Measurements from ENCODE around the gene PPP2R5C.

The PPP2R5C gene

GRCh38 chr14:101961746-101962502, 200.4 kb downstream of the PPP2R5C start:
- no peak for DNase-seq
- H3K79me1 ChIP-seq (ENCODE audit: low read length) = peaks cover 7% of the 10 kb centered on the region
- no peak overlapping the region for H2AFZ ChIP-seq (ENCODE audit: insufficient read depth, low read length, poor library complexity)
- peaks cover 3 to 15% of the 10 kb centered on the region in 2 experiments for H3K4me1 ChIP-seq (ENCODE audit: control insufficient read depth in 1 of 2, insufficient read depth in 2 of 2, low read length in 2 of 2)
- H3K4ac ChIP-seq (ENCODE audit: low read depth, low read length) = no peak overlapping the region
- peak overlapping the region; percentile 27 for H2AK5ac ChIP-seq (ENCODE audit: low read length)
- H4K12ac ChIP-seq (ENCODE audit: low read depth, low read length) = no peak overlapping the region
- H2BK120ac ChIP-seq (ENCODE audit: insufficient read depth, low read length, poor library complexity) = no peak overlapping the region
- H3K27me3 ChIP-seq (ENCODE audit: insufficient read depth, low read length) = no peaks in the 10 kb centered on the region
- no peak overlapping the region for H3K14ac ChIP-seq (ENCODE audit: low read length)
- H3K9ac ChIP-seq (ENCODE audit: low read length) = no peak overlapping the region
- peak overlapping the region; percentile 28 for H2BK5ac ChIP-seq (ENCODE audit: low read depth, low read length, poor library complexity)
- H3K27ac ChIP-seq (ENCODE audit: low read depth, low read length) = peak overlapping the region; percentile 32
- H3K79me2 ChIP-seq (ENCODE audit: control insufficient read depth, insufficient read depth, low read length, poor library complexity) = peaks cover 11% of the 10 kb centered on the region
- no peak overlapping the region for H4K8ac ChIP-seq (ENCODE audit: low read depth, low read length)
- H4K91ac ChIP-seq (ENCODE audit: low read depth, low read length) = peak overlapping the region; percentile 8
- H3K9me3 ChIP-seq (ENCODE audit: insufficient read depth, low read depth, low read length) = no peaks in the 10 kb centered on the region
- H3K4me3 ChIP-seq (ENCODE audit: low read depth, low read length) = no peak overlapping the region
- no CpG with 5 or more reads among the region's 9 CpGs for WGBS (ENCODE audit: extremely low coverage, insufficient coverage, insufficient read length)
- no peaks in the 10 kb centered on the region for H3K36me3 ChIP-seq (ENCODE audit: control insufficient read depth in 1 of 2, insufficient read depth in 2 of 2, low read length in 2 of 2)
- no peak overlapping the region for H3K23ac ChIP-seq (ENCODE audit: low read length)
- no peak overlapping the region for H3K18ac ChIP-seq (ENCODE audit: low read length)
- no peak overlapping the region for H3K4me2 ChIP-seq (ENCODE audit: low read length)
- peak overlapping the region; percentile 23 for H2BK12ac ChIP-seq (ENCODE audit: low read length)

DNA sequence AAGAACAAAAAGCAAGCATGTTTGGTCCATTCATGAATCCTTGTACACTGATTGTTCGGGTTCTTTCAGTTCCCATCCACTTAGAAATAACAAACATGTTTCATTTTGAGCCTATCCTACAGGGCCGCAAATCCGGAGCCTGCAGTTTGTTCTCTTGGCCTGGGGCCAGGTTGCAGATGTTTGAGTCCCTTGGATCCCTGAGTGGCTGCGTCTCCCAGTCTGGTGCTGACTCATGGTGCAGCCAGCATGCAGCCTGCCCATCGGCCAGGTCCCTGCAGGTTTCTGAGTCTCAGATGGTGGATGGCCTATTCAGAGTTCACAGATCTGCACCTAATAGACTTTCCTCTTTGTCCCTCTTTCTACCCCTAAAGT, 201.0 kb downstream of the PPP2R5C start:
- peak overlapping the region; percentile 32 for H3K27ac ChIP-seq (ENCODE audit: low read depth, low read length)
- no peak overlapping the region for H2BK12ac ChIP-seq (ENCODE audit: low read length)
- H3K79me2 ChIP-seq (ENCODE audit: control insufficient read depth, insufficient read depth, low read length, poor library complexity) = peaks cover 12% of the 10 kb centered on the region
- no peak overlapping the region for H3K4ac ChIP-seq (ENCODE audit: low read depth, low read length)
- no peak overlapping the region for H2AFZ ChIP-seq (ENCODE audit: insufficient read depth, low read length, poor library complexity)
- no peak overlapping the region for H2BK120ac ChIP-seq (ENCODE audit: insufficient read depth, low read length, poor library complexity)
- no peaks in the 10 kb centered on the region for H3K9me3 ChIP-seq (ENCODE audit: insufficient read depth, low read depth, low read length)
- no peak overlapping the region for H4K91ac ChIP-seq (ENCODE audit: low read depth, low read length)
- no peak overlapping the region for H3K14ac ChIP-seq (ENCODE audit: low read length)
- H3K23ac ChIP-seq (ENCODE audit: low read length) = no peak overlapping the region
- H3K18ac ChIP-seq (ENCODE audit: low read length) = no peak overlapping the region
- peaks cover 7% of the 10 kb centered on the region for H3K79me1 ChIP-seq (ENCODE audit: low read length)
- no peaks in the 10 kb centered on the region for H3K27me3 ChIP-seq (ENCODE audit: insufficient read depth, low read length)
- no peak overlapping the region for H3K4me3 ChIP-seq (ENCODE audit: low read depth, low read length)
- no peak overlapping the region for H4K8ac ChIP-seq (ENCODE audit: low read depth, low read length)
- no peak overlapping the region for H4K12ac ChIP-seq (ENCODE audit: low read depth, low read length)
- no peaks in the 10 kb centered on the region for H3K36me3 ChIP-seq (ENCODE audit: control insufficient read depth in 1 of 2, insufficient read depth in 2 of 2, low read length in 2 of 2)
- no CpG with 5 or more reads among the region's 5 CpGs for WGBS (ENCODE audit: extremely low coverage, insufficient coverage, insufficient read length)
- no peak overlapping the region for H2BK5ac ChIP-seq (ENCODE audit: low read depth, low read length, poor library complexity)
- no peak overlapping the region for H2AK5ac ChIP-seq (ENCODE audit: low read length)
- peaks cover 3 to 15% of the 10 kb centered on the region in 2 experiments for H3K4me1 ChIP-seq (ENCODE audit: control insufficient read depth in 1 of 2, insufficient read depth in 2 of 2, low read length in 2 of 2)
- DNase-seq = peak; percentile 83
- no peak overlapping the region for H3K4me2 ChIP-seq (ENCODE audit: low read length)
- H3K9ac ChIP-seq (ENCODE audit: low read length) = no peak overlapping the region

GRCh38 chr14:101963052-101963451, 201.5 kb downstream of the PPP2R5C start:
- Histone ChIP-seq H4K91ac (ENCODE audit: low read depth, low read length) (peak overlapping the region; percentile 37), H2BK120ac (ENCODE audit: insufficient read depth, low read length, poor library complexity) (no peak overlapping the region), H4K8ac (ENCODE audit: low read depth, low read length) (no peak overlapping the region), H3K4me3 (ENCODE audit: low read depth, low read length) (no peak overlapping the region), H3K27me3 (ENCODE audit: insufficient read depth, low read length) (no peaks in the 10 kb centered on the region), H3K36me3 (ENCODE audit: control insufficient read depth in 1 of 2, insufficient read depth in 2 of 2, low read length in 2 of 2) (no peaks in the 10 kb centered on the region), H3K4me1 (ENCODE audit: control insufficient read depth in 1 of 2, insufficient read depth in 2 of 2, low read length in 2 of 2) (peaks cover 3 to 15% of the 10 kb centered on the region in 2 experiments), H2AFZ (ENCODE audit: insufficient read depth, low read length, poor library complexity) (no peak overlapping the region), H3K23ac (ENCODE audit: low read length) (no peak overlapping the region), H3K14ac (ENCODE audit: low read length) (no peak overlapping the region), H2AK5ac (ENCODE audit: low read length) (no peak overlapping the region), H4K12ac (ENCODE audit: low read depth, low read length) (no peak overlapping the region), H3K27ac (ENCODE audit: low read depth, low read length) (no peak overlapping the region), H3K9me3 (ENCODE audit: insufficient read depth, low read depth, low read length) (no peaks in the 10 kb centered on the region), H3K4ac (ENCODE audit: low read depth, low read length) (no peak overlapping the region), H3K18ac (ENCODE audit: low read length) (no peak overlapping the region), H3K79me1 (ENCODE audit: low read length) (peaks cover 7% of the 10 kb centered on the region), H3K79me2 (ENCODE audit: control insufficient read depth, insufficient read depth, low read length, poor library complexity) (peaks cover 14% of the 10 kb centered on the region), H2BK5ac (ENCODE audit: low read depth, low read length, poor library complexity) (no peak overlapping the region), H3K4me2 (ENCODE audit: low read length) (no peak overlapping the region), H3K9ac (ENCODE audit: low read length) (no peak overlapping the region), H2BK12ac (ENCODE audit: low read length) (no peak overlapping the region)
- no peak for DNase-seq
- WGBS (ENCODE audit: extremely low coverage, insufficient coverage, insufficient read length) = no CpG with 5 or more reads among the region's 5 CpGs

DNA sequence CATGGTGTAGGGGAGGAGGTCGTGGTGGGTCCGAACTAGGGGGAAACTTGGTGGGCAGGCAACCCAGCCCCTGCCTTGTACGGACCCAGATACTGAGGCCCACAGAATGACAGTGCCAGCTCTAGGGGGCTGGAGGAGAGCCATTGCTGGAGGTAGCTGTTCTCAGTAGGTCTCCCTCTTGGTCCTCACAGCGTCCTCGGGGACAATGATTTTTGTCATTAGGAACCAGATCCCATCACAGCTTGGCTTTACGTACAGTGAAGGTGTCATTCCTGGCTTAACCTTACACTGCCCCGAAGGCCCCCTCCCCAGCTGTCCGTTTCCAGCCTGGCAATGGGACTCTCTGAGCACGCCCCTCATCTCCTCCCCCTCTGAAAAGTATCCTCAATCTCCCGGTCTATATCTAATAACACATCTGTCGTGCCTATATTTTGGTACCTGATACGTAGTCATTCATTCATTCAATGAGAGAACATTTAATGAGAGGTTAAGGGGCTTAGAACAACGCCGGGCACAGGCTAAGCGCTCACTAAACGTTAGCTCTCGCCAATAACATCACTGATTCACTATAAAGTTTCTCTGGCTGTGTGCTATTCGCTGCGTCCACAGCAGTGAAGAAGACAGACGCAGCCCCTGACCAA, 202.3 kb downstream of the PPP2R5C start:
- Histone ChIP-seq H2AK5ac (ENCODE audit: low read length) (no peak overlapping the region), H2BK5ac (ENCODE audit: low read depth, low read length, poor library complexity) (no peak overlapping the region), H4K91ac (ENCODE audit: low read depth, low read length) (no peak overlapping the region), H3K27me3 (ENCODE audit: insufficient read depth, low read length) (no peaks in the 10 kb centered on the region), H3K4ac (ENCODE audit: low read depth, low read length) (no peak overlapping the region), H3K4me1 (ENCODE audit: control insufficient read depth in 1 of 2, insufficient read depth in 2 of 2, low read length in 2 of 2) (peaks cover 3 to 15% of the 10 kb centered on the region in 2 experiments), H4K8ac (ENCODE audit: low read depth, low read length) (peak overlapping the region; percentile 51), H3K14ac (ENCODE audit: low read length) (no peak overlapping the region), H4K12ac (ENCODE audit: low read depth, low read length) (no peak overlapping the region), H3K4me2 (ENCODE audit: low read length) (peak overlapping the region; percentile 41), H3K9ac (ENCODE audit: low read length) (no peak overlapping the region), H2BK12ac (ENCODE audit: low read length) (peak overlapping the region; percentile 25), H3K79me2 (ENCODE audit: control insufficient read depth, insufficient read depth, low read length, poor library complexity) (peaks cover 16% of the 10 kb centered on the region), H3K79me1 (ENCODE audit: low read length) (peaks cover 7% of the 10 kb centered on the region), H3K27ac (ENCODE audit: low read depth, low read length) (no peak overlapping the region), H3K4me3 (ENCODE audit: low read depth, low read length) (no peak overlapping the region), H3K18ac (ENCODE audit: low read length) (no peak overlapping the region), H3K23ac (ENCODE audit: low read length) (no peak overlapping the region), H3K36me3 (ENCODE audit: control insufficient read depth in 1 of 2, insufficient read depth in 2 of 2, low read length in 2 of 2) (peaks cover 0 to 3% of the 10 kb centered on the region in 2 experiments), H2AFZ (ENCODE audit: insufficient read depth, low read length, poor library complexity) (peak overlapping the region; percentile 80), H2BK120ac (ENCODE audit: insufficient read depth, low read length, poor library complexity) (no peak overlapping the region), H3K9me3 (ENCODE audit: insufficient read depth, low read depth, low read length) (no peaks in the 10 kb centered on the region)
- no peak for DNase-seq
- no CpG with 5 or more reads among the region's 20 CpGs for WGBS (ENCODE audit: extremely low coverage, insufficient coverage, insufficient read length)
